Body of pancreas (tissue), 4 donors: ENCODE data around the gene RCOR1.

Experiments
- POLR2A ChIP-seq, 3 donors: fragments of 450-650 bp; IDR thresholded peaks; one replicate each; pipeline ENCODE4 v1.6.1; 2016; ENCODE audit warnings: antibody characterized with exemption in 3 of 3, mild to moderate bottlenecking in 2 of 3
- TF ChIP-seq, protein P1 (sequence below), 7 experiments: fragments of 450-650 bp in 4 of 7; fragments of 200-600 bp in 3 of 7; sonication (generic) in 3 of 7; IDR thresholded peaks; one replicate each; pipeline ENCODE4 v1.5.1; 2016 to 2019; ENCODE audit warnings: antibody characterized with exemption in 7 of 7

DNA sequence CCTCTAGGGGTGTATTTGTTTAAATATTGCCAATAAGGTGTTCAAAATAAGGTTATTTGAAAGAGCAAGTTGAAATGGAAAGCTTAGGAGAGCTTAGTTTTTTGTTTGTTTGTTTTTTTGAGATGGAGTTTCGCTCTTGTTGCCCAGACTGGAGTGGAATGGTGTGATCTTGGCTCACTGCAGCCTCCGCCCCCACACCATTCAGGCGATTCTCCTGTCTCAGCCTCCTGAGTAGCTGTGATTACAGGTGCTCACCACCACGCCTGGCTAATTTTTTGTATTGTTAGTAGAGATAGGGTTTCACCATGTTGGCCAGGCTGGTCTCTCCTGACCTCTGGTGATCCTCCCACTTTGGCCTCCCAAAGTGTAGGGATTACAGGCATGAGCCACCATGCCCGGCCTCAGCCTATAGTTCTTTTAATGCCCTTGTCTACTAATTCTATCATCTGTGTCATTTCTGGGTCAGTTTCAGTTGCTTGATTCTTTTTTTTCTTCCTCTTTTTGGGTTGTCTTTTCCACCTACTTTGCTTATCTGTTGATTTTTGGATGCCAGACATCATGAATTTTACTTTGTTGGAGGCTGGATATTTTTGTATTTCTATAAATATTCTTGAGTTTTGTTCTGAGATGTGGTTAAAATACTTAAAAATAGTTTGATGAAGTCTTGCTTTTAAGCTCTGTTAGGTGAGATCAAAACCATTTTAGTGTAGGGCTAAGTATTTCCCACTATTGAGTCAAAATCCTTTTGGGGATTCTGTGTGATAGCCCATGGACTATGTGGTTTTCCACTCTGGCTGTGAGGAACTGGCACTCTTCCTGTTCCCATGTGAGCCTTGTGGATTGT, 18.7 kb downstream of the RCOR1 start:
- TF ChIP-seq, protein P1, sequence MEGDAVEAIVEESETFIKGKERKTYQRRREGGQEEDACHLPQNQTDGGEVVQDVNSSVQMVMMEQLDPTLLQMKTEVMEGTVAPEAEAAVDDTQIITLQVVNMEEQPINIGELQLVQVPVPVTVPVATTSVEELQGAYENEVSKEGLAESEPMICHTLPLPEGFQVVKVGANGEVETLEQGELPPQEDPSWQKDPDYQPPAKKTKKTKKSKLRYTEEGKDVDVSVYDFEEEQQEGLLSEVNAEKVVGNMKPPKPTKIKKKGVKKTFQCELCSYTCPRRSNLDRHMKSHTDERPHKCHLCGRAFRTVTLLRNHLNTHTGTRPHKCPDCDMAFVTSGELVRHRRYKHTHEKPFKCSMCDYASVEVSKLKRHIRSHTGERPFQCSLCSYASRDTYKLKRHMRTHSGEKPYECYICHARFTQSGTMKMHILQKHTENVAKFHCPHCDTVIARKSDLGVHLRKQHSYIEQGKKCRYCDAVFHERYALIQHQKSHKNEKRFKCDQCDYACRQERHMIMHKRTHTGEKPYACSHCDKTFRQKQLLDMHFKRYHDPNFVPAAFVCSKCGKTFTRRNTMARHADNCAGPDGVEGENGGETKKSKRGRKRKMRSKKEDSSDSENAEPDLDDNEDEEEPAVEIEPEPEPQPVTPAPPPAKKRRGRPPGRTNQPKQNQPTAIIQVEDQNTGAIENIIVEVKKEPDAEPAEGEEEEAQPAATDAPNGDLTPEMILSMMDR (IDR thresholded peaks at IDR 0.05), result no peak
- no peak for TF ChIP-seq POLR2A (IDR thresholded peaks at IDR 0.05)
